GM12891 (cell line): ENCODE measurements around the gene IGFBP5.

Source experiments
- POLR2A ChIP-seq: IDR thresholded peaks from 2 replicates; pipeline ENCODE4 v1.6.1; 2011; ENCODE audit warnings: low read depth, low read length, control low read depth
- POLR2AphosphoS5 ChIP-seq: IDR thresholded peaks from 2 replicates; pipeline ENCODE4 v1.6.1; 2011; ENCODE audit warnings: low read depth, low read length, control low read depth

DNA sequence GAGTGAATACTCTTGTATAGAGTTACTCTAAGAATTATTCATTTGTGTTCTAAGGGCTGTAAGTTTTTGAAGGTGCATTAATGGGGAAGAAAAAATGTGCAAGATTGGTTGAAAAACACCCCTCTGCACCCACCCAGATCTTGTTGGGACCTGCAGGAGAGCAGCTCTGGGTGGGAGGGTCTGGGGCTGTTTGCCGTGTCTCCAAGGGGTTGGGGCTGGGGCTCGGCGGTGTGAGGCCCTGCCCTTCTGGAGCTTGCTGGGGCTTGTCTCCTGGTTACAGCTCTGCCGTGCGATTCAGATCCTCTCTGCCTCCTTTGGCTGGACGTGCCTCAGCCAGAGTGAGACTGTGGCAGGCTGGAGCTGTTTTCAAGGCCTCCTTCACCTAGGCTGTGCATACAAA, 36.1 kb downstream of the IGFBP5 start:
- TF ChIP-seq POLR2A (no peak), POLR2AphosphoS5 (no peak)
